Transverse colon (tissue), 3 donors: ENCODE data around the gene LMO1.

Experiments
- CTCF ChIP-seq, 5 experiments: fragments of 200-600 bp in 3 of 5; fragments of 450-650 bp in 2 of 5; sonication (generic) in 3 of 5; IDR thresholded peaks; 1 replicate in 2 of 5; 2 replicates in 3 of 5; pipeline ENCODE4 v1.5.1; 2016 to 2017; ENCODE audit warnings: antibody characterized with exemption in 5 of 5, inconsistent platforms in 3 of 5, mild to moderate bottlenecking in 2 of 5, moderate library complexity in 1 of 5
- EP300 ChIP-seq: sonication (generic); formaldehyde crosslinking; IDR thresholded peaks from one replicate; pipeline ENCODE4 v1.6.1; 2017; ENCODE audit warnings: antibody characterized with exemption, low read depth
- POLR2A ChIP-seq: fragments of 450-650 bp; IDR thresholded peaks from one replicate; pipeline ENCODE4 v1.6.1; 2016; ENCODE audit warnings: antibody characterized with exemption, mild to moderate bottlenecking, moderate library complexity

GRCh38 chr11:8309311-8309710, 45.6 kb upstream of the LMO1 start:
- no peak for TF ChIP-seq CTCF (IDR thresholded peaks at IDR 0.05)
- TF ChIP-seq EP300 = no peak
- TF ChIP-seq POLR2A = no peak
